H1 (cell line): Measurements from ENCODE around the gene CHST12.

ENCODE experiments used
- CBX8 ChIP-seq: fragments of 300-800, 300-1000 bp; sonication (generic); IDR thresholded peaks from 2 replicates; pipeline ENCODE4 v1.7.1; 2016; ENCODE audit warnings: low read depth, low read length, borderline replicate concordance
- HDAC2 ChIP-seq, 2 experiments: fragments of 300-600 bp in 1 of 2; sonication (generic) in 1 of 2; IDR thresholded peaks; 2 replicates each; pipeline ENCODE4 v1.6.1; 2011 to 2012; ENCODE audit warnings: low read depth in 2 of 2, low read length in 2 of 2, mild to moderate bottlenecking in 2 of 2, moderate library complexity in 2 of 2, borderline replicate concordance in 1 of 2, inconsistent platforms in 1 of 2
- JUND ChIP-seq: IDR thresholded peaks from 2 replicates; pipeline ENCODE4 v1.6.1; 2011; ENCODE audit warnings: mild to moderate bottlenecking, improper control_type of control experiment, low read length
- KDM1A ChIP-seq: fragments of 200-600, 300-600 bp; sonication (generic); IDR thresholded peaks from 2 replicates; pipeline ENCODE4 v1.7.1; 2016; ENCODE audit warnings: mild to moderate bottlenecking, low read length, borderline replicate concordance
- PHF8 ChIP-seq: fragments of 200-600 bp; sonication (generic); conservative IDR thresholded peaks from 2 replicates; pipeline ENCODE4 v1.7.1; 2012; ENCODE audit warnings: low read depth, mild to moderate bottlenecking, inconsistent platforms, low read length, moderate library complexity
- YY1 ChIP-seq: IDR thresholded peaks from 2 replicates; pipeline ENCODE4 v1.6.1; 2011; ENCODE audit warnings: low read depth, mild to moderate bottlenecking, low read length
- ZNF274 ChIP-seq: IDR thresholded peaks from 2 replicates; pipeline ENCODE4 v1.7.0; 2012; ENCODE audit warnings: low read length, borderline replicate concordance; ENCODE audit errors: extremely low read depth
- TF ChIP-seq, protein P1 (sequence below), 3 experiments: IDR thresholded peaks; 1 replicate in 2 of 3; 2 replicates in 1 of 3; pipeline versions ENCODE4 v1.5.1 to v1.6.1; 2011; ENCODE audit warnings: low read length in 3 of 3, mild to moderate bottlenecking in 3 of 3, inconsistent platforms in 2 of 3, low read depth in 1 of 3, moderate library complexity in 1 of 3; ENCODE audit not compliant: insufficient read depth in 1 of 3; ENCODE audit errors: control extremely low read depth in 1 of 3

DNA sequence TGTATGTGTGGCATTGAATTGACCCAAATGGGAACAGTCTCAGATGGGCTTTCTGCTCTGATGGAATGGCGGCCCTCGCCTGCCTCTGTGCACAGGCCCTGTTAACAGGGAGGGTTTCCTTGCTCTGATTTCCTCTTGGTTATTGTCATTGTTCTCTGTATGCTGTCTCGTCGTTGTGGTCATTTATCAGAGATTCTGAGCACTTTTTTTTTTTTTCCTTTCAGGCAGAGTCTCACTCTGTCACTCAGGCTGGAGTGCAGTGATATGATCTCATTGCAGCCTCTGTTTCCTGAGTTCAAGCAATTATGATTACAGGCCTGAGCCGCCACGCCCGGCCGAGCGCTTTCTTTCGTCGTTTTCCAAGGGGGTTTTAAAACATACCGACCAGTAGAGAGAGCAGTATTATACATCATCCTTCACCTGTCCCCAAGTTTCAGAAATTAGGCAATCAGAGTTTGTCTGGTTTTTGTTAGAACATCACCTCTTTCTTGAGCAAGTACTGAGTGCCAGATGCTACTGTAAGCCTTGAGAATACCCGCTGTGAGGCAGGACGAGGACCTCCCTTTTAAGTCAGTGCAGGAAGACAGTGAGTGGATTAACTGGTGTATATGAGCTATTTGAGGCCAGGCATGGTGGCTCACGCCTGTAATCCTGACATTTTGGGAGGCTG lies 6.5 kb downstream of the CHST12 start:
- no peak for TF ChIP-seq ZNF274
- TF ChIP-seq YY1 = no peak
- TF ChIP-seq HDAC2 (IDR thresholded peaks at IDR 0.05; ENCODE audit: borderline replicate concordance in 1 of 2, low read depth in 2 of 2, low read length in 2 of 2) = no peak
- TF ChIP-seq CBX8 = no peak
- no peak for TF ChIP-seq PHF8
- TF ChIP-seq JUND = no peak
- TF ChIP-seq, protein P1, sequence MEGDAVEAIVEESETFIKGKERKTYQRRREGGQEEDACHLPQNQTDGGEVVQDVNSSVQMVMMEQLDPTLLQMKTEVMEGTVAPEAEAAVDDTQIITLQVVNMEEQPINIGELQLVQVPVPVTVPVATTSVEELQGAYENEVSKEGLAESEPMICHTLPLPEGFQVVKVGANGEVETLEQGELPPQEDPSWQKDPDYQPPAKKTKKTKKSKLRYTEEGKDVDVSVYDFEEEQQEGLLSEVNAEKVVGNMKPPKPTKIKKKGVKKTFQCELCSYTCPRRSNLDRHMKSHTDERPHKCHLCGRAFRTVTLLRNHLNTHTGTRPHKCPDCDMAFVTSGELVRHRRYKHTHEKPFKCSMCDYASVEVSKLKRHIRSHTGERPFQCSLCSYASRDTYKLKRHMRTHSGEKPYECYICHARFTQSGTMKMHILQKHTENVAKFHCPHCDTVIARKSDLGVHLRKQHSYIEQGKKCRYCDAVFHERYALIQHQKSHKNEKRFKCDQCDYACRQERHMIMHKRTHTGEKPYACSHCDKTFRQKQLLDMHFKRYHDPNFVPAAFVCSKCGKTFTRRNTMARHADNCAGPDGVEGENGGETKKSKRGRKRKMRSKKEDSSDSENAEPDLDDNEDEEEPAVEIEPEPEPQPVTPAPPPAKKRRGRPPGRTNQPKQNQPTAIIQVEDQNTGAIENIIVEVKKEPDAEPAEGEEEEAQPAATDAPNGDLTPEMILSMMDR (IDR thresholded peaks at IDR 0.05; ENCODE audit: control extremely low read depth in 1 of 3, insufficient read depth in 1 of 3, low read depth in 1 of 3, low read length in 3 of 3) = no peak
- TF ChIP-seq KDM1A = no peak
